Measurements from ENCODE around the gene ZSCAN30.
A peak's percentile ranks its signal among the peaks of the same experiment; 100 is the strongest.

DNA sequence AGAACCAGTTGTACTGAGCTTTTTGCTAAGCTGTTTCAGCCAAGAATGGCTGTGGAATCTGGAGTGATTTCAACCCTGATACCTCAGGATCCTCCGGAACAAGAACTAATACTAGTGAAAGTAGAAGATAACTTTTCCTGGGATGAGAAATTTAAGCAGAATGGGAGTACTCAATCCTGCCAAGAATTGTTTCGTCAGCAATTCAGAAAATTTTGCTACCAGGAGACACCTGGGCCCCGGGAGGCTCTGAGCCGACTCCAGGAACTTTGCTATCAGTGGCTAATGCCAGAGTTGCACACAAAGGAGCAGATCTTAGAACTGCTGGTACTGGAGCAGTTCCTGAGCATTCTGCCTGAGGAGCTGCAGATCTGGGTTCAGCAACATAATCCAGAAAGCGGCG, 47.6 kb downstream of the ZSCAN30 start:
- TF ChIP-seq, protein P1, sequence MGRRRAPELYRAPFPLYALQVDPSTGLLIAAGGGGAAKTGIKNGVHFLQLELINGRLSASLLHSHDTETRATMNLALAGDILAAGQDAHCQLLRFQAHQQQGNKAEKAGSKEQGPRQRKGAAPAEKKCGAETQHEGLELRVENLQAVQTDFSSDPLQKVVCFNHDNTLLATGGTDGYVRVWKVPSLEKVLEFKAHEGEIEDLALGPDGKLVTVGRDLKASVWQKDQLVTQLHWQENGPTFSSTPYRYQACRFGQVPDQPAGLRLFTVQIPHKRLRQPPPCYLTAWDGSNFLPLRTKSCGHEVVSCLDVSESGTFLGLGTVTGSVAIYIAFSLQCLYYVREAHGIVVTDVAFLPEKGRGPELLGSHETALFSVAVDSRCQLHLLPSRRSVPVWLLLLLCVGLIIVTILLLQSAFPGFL (CRISPR knock-in tag; IDR thresholded peaks at IDR 0.05) = no peak
- TF ChIP-seq ZNF343 (CRISPR knock-in tag; IDR thresholded peaks at IDR 0.05) (no peak), ZFX (CRISPR knock-in tag; IDR thresholded peaks at IDR 0.05; ENCODE audit: low read depth) (no peak), EP300 (IDR thresholded peaks at IDR 0.05; ENCODE audit: low read depth in 2 of 2, low read length in 2 of 2) (no peak), EP300 (CRISPR knock-in tag; IDR thresholded peaks at IDR 0.05; ENCODE audit: borderline replicate concordance) (no peak), ZNF549 (CRISPR knock-in tag; IDR thresholded peaks at IDR 0.05) (no peak), NR1H2 (CRISPR knock-in tag; IDR thresholded peaks at IDR 0.05; ENCODE audit: borderline replicate concordance, low read depth) (no peak), ZBTB8A (CRISPR knock-in tag; IDR thresholded peaks at IDR 0.05; ENCODE audit: borderline replicate concordance, low read depth) (no peak), MAFK (conservative IDR thresholded peaks at IDR 0.05 in 1 of 2, IDR thresholded peaks at IDR 0.05 in 1 of 2; ENCODE audit: low read length in 2 of 2) (peak in 1 of 2 experiments; percentile 52; a peak in 2 of 4 replicates), CHCHD3 (CRISPR knock-in tag; IDR thresholded peaks at IDR 0.05) (no peak)
- TF ChIP-seq, protein P2, sequence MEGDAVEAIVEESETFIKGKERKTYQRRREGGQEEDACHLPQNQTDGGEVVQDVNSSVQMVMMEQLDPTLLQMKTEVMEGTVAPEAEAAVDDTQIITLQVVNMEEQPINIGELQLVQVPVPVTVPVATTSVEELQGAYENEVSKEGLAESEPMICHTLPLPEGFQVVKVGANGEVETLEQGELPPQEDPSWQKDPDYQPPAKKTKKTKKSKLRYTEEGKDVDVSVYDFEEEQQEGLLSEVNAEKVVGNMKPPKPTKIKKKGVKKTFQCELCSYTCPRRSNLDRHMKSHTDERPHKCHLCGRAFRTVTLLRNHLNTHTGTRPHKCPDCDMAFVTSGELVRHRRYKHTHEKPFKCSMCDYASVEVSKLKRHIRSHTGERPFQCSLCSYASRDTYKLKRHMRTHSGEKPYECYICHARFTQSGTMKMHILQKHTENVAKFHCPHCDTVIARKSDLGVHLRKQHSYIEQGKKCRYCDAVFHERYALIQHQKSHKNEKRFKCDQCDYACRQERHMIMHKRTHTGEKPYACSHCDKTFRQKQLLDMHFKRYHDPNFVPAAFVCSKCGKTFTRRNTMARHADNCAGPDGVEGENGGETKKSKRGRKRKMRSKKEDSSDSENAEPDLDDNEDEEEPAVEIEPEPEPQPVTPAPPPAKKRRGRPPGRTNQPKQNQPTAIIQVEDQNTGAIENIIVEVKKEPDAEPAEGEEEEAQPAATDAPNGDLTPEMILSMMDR (CRISPR knock-in tag; IDR thresholded peaks at IDR 0.05) = no peak

Data from HepG2 (cell line).